Activated CD8-positive, alpha-beta memory T cell treated with anti-CD3 and anti-CD28 coated beads for 24 hours (primary cell): Measurements from ENCODE around the gene USF1.
A peak's percentile ranks its signal among the peaks of the same experiment; 100 is the strongest.

Source experiments
- DNase-seq: peaks from one replicate; pipeline ENCODE4 v3.0.0-alpha.2; 2020

The USF1 gene, protein sequence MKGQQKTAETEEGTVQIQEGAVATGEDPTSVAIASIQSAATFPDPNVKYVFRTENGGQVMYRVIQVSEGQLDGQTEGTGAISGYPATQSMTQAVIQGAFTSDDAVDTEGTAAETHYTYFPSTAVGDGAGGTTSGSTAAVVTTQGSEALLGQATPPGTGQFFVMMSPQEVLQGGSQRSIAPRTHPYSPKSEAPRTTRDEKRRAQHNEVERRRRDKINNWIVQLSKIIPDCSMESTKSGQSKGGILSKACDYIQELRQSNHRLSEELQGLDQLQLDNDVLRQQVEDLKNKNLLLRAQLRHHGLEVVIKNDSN

DNA sequence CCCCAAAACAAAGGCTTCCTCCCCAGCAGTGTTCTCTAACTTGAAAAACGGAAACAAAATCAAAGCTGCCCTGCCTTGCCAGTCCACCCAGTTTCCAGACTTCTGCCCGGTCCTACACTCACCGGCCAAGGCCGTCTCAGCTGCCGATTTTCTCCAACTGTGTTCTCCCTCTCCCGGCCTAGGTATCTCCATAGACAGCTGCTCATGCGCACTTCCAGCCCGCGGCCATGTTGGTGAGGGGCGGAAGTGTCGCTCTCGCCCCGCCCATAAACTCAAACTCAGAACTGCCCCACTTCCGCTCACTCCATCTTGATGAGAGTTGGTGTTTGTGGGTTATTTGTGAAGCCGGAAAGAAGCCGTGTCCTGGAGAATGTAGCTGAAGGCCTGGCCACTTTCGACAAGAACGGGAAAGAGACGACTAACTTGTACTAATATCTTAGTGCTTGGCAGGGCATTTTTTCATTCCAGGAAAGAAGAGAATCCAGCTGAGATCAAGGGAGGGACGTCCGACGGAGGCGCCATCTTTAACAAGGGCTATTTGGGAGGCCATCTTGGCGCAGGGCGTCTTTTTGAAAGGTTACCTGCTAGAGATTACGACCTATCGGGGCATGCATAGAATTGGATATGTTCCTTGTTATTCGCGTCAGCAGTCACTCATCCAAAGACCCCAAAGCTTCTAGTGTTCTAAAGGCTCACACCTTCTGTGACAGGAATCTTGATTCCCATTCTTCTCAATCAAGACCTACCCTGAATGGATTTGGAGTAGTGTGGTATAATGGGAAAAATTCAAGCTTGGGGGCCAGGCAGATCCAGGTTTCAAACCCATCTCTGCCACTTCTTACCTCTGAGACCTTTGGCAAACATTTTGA, at the start of gene USF1:
USF1 (minus strand) TSS at position 242 of the 869 bp plus-strand sequence. CDS start 2,702 bp downstream, outside the sequence.
- peak; percentile 96 for DNase-seq

DNA sequence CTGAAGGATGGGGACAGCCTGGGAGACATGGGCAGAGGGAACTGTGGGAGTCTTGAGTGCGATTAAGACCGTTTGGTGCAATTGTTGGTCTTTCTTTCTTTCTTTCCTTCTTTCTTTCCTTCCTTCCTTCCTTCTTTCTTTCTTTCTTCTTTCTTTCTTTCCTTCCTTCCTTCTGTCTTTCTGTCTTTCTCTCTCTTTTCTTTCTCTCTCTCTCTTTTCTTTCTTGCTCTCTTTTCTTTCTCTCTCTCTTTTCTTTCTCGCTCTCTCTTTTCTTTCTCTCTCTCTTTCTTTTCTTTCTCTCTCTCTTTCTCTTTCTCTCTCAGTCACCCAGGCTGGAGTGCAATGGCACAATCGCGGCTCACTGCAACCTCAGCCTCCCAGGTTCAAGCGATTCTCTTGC, 49.5 kb upstream of the USF1 start:
- DNase-seq: no peak

DNA sequence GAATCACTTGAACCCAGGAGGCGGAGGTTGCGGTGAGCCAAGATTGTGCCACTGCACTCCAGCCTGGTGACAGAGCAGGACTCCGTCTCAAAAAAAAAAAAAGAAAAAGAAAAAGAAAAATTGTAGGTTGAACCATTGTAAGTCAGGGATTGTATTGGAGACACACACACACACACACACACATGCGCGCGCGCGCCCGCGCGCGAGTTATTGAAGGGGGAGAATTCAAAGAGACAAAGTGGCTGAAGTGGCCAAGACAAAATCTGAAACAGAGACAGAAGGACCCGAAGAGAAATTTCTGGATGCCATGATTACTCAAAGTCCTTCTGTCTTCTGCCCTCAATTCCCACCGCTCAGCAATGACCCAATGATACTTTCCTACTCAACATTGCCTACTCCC, 48.7 kb upstream of the USF1 start:
- DNase-seq: no peak

DNA sequence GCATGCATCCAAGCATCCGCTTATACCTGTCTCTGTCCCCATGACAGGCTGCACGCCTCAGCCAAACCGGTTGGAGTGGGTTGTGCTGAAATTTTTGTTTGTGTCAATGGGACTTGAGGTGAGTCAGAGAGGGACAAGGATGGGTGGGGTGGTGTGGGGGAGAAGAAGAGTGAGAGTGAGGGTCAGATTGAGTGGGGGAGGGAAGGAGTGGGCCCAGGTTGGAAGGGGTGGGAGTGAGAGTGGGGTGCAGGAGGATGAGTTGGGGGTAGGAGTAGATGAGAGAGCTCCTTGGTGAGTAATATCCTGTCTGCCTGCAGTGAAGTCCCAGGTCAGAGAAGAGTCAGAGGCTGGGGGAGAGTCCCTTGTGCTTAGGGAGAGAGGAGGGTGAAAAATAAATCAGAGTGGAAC, 46.8 kb upstream of the USF1 start:
- DNase-seq: peak; percentile 69

DNA sequence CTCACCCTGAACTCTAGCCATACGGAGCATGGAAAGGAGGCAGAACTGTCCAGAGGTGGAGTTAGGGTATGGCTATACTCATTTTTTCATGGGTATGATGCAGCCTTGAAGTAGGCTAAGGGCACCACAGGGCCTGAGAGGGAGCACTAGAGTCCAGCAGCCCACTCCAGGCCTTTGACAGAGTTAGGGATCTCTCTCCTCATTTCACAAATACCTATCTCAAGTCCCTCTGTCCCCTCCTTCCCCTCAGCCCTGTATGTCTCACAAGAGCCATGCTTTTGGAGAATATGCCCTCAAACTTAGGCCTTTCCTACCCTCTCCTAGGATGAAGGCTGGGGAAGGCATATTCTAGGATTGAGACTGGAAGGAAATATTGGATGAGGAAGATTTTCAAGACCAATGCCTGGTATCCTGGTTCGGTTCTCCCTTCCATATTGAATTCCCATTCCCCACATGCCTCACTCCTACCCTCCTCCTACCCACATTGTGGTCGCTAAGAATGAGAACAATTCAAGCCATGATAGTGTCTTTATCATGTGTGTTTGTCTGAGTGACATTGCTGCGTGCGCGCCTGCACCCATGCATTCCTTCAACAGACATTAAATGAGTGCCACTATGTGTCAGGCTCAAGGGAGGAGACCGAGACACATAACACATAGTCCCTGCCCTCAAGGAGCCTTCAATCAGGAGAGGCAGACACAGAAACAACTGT, 46.2 kb upstream of the USF1 start:
- no peak for DNase-seq

DNA sequence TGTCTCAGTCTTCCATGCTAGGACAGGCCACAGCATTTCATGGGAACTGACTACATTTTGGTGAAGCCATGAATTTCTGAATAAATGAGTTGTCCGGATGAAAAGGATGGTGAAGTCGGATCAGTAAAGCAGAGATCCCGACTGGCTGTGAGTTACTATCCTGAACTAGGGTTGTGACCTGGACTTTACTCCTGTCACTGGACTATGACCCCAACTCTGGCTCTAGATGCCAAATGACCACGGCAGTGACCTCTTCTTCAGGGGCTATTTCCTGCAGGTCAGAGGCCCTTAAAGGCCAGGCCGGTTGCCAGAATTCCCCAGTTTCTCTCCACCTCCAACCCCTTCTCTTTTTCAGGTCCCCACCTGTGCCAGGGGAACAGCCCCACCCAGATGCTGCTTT, 45.3 kb upstream of the USF1 start:
- DNase-seq: no peak

DNA sequence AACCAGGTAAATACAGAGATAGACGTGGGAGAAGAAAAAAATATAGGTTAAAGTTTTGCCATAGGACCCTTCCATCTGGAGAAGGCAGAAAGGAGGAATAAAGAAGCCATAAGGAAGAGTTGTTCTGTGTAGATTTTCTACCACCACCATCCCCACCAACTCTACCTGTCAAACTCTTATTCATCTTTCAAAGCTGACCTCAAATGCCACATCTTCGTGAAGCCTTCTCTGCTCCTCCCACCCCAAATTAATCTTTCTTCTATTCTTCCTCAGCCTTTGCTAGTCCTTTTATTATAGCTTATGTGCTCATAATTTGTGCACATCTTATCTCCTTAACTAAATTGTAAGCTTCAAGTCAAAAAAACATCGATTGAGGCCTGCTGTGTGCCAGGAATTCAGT, 44.8 kb upstream of the USF1 start:
- DNase-seq: no peak

DNA sequence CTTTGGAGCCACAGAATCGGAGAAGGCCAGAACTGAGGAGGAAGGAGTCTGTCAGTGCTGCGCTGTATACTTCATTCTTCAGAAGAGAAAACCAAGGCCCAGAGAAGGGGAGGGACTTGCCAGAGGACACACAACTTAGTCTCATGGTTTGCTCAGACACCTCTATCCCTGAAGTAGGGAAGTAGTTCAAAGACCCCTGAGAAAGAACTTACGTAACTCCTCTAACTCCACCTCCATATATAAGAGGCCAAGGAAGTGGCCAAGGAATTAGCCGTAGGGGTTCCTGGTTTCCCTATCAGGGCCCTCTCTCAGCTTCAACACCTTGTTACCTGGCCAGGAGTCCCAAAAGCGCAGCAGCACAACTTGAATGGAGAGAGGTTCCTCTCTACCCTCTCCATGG, 44.2 kb upstream of the USF1 start:
- no peak for DNase-seq

DNA sequence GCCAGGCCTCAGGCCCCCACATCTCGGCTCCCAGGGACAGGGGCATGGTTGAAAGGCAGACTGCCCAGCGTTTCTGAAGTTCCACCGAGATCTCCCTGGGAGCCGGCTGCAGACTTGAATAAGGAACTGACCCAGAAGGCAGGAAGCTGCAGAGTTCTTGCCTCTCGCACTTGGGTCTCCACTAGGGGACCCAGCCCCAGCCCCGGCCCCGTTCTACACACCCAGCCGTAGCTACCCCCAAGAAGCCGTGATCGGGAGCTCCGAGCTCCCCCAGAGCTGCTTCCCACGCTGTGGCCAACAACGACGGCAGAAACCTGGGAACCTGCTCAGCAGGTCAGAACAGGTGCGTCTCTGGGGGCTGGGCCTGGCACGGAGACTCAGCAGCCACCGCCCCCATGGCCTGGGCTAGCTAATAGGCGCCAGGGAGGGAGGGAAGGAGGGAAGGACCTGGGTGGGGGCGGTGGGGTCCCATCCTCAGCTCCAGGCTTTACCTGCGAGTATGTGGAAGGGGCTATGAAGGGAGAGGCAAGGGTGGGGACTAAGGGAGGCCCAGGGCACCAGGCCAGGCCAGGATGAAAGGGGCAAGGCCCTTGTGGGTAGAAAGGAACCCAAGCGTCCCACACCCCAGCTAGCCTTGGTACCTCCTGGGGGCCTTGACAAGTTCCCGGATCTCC, 43.6 kb upstream of the USF1 start, which contains the start of gene NECTIN4:
NECTIN4 (minus strand) TSS at position 308 of the 674 bp plus-strand sequence; CDS start at position 46, 262 bp downstream.
- no peak for DNase-seq

DNA sequence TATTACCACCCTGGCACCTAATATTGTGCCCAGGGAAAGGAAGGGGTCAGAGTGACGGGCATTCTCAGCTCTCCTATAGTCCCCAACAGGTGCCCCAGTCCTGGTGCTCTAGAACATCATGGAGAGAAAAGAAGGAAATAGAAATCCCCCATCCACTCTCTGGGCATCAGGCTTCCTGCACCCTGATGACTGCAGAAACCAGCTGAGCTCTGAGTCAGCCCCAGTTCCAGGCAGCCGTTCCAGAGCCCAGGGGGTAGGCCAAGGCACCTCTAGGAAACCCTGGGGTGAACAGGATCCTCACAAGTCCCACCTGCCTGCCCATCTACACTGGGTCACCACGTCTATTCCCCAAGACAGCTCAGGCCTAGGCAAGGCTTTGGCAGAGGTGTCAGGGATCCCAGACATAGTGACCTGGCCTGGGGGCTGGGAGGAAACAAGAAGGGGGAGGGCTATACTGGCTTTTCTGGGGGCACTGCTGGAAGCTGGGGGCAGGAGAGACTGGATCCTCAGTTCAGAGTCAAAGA, 42.9 kb upstream of the USF1 start:
- DNase-seq: no peak

DNA sequence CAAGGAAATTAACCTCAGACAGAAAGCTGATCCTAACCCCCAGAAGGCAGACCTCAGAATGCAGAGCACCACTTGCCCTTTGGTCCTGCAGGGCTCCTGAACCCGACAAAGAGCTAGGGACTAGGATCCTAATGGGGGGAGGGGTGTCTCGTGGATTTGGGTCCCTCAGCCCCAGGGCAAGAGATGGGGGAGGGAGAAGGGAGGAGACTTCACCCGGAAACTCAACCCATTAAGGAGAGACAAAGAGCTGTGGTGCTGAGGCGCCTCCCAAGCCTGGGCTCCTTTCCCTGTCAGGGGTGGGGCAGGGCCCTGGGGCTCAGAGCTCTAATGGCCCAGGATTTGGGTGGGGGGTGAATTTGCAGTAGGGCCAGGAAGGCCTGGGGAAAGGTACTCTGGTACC, 40.7 kb upstream of the USF1 start:
- no peak for DNase-seq

DNA sequence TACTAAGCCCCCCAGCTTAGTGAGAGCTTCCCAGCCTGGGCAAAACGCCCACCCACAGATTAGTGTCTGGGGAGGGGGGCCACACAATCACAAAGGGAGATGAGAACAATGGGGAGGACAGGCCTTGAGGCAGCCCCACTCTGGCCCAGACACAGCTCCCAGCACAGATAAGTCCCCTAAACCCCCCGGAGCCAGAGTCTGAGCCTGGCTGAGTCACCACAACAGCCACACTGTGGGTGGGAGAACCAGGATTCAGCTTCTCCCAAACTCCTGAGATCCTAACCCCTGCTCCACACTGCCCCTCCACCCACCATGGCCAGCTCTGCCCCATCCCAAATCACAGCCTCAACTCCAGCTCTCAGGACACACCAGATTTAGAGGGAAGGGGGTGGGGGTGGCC, 39.4 kb upstream of the USF1 start:
- DNase-seq: no peak

DNA sequence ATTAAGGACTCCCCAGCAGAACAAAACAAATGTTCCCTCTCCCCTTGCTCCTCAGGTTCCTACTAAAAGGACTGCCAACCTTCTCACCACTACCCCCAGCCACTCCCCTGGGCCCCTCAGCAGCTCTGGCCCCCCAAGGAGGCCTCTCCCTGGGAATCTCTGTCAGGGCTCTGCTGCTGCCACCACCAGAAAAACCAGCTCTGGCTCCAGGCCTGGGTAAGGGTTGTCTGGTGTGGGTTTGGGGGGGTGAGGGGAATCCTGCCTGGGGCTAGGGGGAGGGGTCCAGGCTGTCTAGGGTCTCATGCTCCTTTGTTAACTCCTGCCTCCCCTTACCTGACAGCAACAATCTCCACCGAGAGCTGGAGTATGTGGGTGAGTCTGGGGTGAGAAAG, 38.8 kb upstream of the USF1 start:
- no peak for DNase-seq

DNA sequence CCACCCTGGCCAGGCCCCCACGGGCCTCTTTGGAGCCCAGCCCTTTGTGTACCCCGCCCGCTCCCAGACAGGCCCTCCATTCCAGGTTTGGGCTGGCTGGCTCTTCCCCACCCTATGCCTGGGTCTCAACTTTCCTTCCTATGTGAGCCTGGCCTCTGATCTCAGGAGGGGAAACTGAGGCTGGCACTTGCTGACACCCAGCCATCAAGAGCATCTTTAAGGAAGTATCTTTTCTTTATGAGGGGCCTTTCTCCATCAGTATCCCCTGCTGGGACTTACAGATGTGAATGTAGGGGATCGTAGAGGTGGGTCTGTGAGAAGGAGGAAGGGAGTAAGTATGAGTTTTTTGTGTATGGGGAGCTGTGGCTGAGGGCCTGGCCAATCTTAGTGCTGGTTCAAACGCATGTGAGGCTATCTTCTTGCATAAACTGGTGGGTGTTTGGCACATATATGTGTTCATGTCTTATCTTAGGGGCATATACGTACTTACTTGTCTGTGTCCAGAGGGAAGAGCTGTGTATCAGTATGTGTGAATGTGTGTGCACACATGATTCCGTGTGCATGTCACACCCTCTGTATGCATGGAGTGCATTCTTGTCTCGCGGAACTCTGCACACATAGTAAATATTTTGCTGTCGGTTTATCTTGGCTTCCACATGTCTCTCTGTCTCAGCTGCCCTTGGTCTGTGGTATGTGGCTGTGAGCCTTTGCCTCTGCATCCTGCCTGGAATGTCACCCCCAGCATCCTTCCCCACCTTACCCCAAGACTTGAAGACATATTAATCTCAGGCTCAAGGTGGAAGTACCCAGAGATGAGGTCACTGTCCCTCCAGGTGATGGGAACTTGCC, 38.2 kb upstream of the USF1 start:
- no peak for DNase-seq

DNA sequence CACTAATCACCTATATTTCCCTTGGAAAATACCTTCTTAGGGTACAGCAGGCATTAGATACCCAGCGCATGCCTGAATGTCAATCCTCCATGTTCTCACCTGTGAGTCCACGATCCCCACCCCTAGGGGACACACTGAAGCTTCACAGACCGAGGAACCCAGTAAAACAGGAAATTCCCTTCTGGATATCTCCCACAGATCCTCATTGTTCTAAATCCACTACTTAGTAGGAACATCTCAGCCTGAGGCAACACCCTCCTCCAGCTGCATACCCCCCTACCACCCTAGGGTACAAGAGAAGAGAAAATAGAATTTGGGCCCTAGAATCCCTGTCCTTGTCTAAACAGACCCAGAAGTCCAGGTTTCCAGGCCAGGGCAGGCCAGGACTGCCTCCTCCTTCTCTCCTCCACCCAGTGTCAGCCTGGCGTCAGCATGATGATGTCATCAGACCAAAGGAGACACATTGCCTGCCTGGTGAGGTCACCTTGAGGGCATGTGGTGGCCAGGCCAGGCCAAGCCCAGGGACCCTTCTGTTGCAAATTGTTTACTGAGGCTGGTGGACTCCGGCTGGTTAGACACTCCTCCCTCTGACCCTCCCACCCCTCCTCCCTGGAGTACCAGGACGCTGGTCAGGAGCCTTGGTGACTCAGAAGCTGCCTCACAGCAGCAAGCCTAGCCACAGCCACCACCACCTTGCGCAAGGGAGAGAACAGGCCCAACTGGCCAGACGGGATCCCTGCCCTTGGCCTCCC, 37.4 kb upstream of the USF1 start:
- DNase-seq: no peak

DNA sequence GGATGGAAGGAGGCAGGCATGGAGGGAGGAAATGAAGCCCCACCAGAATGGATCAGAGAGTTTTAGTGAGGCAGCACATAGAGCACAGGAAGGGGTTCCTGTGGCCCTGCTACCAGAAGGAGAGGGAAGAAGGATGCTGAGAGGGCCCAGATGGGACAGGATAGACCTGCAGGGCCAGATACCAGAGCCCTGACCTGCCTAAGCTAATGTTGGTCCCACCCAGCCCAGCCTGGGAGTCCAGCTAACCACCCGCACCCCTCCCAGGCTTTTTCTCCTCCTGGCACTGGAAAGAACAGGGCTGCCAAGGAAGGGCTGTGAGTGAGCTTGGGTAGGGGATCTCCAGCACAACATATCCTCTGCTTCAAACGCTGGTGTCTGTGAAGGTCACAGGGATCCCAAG, 36.7 kb upstream of the USF1 start:
- no peak for DNase-seq

DNA sequence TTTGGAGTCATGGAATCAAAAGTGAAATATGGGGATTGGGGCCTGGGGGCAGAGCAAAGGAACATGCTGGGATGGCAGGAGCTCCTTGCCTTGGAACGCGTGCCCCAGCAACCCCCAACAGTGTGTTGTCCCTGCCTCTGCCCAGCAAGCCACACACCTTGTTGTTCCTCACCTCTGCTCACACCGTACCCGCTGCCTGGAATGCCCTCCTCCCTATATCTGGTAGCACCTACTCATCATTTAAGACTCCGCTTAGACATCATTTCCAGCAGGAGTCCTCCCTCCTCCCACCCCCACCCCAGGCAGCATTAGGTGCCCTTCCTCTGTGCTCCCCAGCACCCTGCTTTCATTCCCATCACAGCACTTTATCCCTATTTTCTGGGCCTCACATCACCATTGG, 35.7 kb upstream of the USF1 start:
- DNase-seq: no peak

DNA sequence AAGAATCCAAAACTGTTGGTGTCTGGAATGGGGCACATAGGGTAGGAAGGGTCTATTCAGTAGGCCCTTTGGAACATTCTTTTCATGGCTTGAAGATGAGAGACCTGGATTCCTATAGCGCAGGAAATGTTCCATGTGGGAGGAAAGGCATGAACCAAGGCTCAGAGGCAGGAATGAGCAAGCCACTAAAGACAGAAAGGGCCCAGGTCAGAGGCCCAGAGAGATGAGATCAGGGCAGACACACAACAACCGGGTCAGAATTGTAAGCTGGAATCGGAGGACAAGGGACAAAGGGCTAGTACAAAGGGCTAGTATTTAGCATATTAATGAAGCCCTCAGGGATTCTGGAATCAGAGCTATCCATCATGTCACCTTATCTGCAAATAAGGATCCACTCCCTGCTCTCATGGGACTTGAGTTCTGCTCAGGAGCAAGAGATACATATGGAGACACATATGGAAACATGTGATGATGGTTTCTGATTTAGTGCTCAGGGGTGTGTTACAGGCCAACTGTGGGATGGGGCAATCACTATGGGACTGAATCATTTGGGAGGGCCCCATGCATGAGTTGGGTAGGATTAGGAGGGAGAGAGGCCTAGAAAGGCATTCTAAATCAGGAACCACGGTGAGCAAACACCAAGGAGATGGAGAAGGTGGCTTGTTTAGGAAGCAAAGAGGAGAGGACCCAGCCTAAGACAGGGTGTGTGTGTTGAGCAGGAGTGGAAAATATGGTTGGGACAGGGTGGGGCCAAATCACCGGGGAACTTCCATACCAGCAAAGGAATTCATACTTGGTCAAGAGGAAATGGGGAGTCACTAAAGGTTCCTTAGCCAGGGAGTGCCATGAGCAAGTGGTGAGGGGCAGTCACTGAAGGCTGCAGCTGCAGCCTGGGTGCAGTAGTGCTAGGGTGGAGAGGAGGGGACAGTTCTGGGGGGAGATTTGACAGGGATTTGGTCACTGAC, 34.9 kb upstream of the USF1 start:
- DNase-seq: no peak

DNA sequence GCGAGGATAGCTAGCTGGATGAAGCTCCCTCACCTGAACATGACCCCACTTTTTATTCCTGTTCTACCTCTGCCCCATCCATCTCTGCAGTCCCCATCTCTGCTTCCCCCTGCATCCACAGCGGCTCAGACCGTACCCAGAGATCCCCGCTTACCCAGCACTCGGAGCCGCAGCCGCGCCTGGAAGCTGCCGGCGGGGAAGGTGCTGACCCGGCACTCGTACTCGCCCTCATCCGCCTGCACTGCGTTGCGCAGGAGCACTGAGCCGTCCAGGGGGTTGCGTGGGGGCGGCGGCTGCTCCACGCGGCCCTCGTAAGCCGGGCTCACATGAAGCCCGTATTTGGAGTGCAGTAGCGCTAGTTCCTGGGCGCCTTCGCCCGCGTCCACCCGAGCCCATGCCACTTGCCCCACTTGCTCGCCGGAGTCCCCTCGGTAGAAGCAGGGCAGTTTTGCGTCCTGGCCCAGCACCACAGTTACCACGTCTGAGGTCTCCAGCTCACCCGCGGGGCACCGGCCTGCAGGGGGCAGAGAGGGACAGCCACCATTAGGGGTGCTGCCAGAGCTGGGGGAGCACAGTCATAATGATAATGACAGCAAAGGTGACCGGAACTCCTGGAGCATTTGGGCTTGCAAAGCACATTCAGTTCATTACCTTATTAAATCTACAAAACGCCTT, 33.8 kb upstream of the USF1 start:
- DNase-seq: no peak
